WTC11 (cell line): ENCODE measurements around the gene FBXO15. TPM values are rescaled to one million over a fixed set of nuclear protein-coding genes. Genes with fewer than 3 reads are reported as not detected.

Experiments used
- ATAC-seq: fragments of 200-7000 bp; cut with Tn5 transposase; 2 replicates; pipeline ENCODE4 v1.10.0; 2021; ENCODE audit warnings: mild to moderate bottlenecking, moderate library complexity
- CTCF ChIA-PET: fragments of 300-600 bp; sonication (Branson Sonifier 250); formaldehyde crosslinking; loops from one replicate; lab custom pipeline; 2021; ENCODE audit warnings: antibody characterized with exemption; lab: Charles Lee
- POLR2A ChIA-PET: fragments of 350-600 bp; sonication (Branson Sonifier 250); formaldehyde crosslinking; loops from one replicate; lab custom pipeline; 2021; ENCODE audit warnings: antibody characterized with exemption; lab: Charles Lee
- DNase-seq: peaks from one replicate; pipeline ENCODE4 v3.0.0; 2021; ENCODE audit warnings: low spot score
- H3K27ac Mint-ChIP-seq: 2 replicates; pipeline ENCODE4 v1.8.0; 2021; ENCODE audit warnings: mixed read lengths
- H3K27me3 Mint-ChIP-seq: 2 replicates; pipeline ENCODE4 v1.8.0; 2021; ENCODE audit warnings: low read depth, mild to moderate bottlenecking, moderate library complexity, mixed read lengths
- H3K36me3 Mint-ChIP-seq: 2 replicates; pipeline ENCODE4 v1.8.0; 2021; ENCODE audit warnings: mixed read lengths
- H3K4me1 Mint-ChIP-seq: 2 replicates; pipeline ENCODE4 v1.8.0; 2022; ENCODE audit warnings: mixed read lengths
- H3K4me3 Mint-ChIP-seq: 2 replicates; pipeline ENCODE4 v1.8.0; 2021; ENCODE audit warnings: mild to moderate bottlenecking, moderate library complexity, mixed read lengths
- H3K9me3 Mint-ChIP-seq: 2 replicates; pipeline ENCODE4 v1.8.0; 2021; ENCODE audit warnings: mixed read lengths
- CREB1 ChIP-seq: sonication (generic); formaldehyde crosslinking; IDR thresholded peaks from 2 replicates; pipeline ENCODE4 v1.8.0; 2023; ENCODE audit warnings: mild to moderate bottlenecking, missing genetic modification reagents
- EMX1 ChIP-seq: fragments of 250-450 bp; sonication (Bioruptor Pico); IDR thresholded peaks from 2 replicates; pipeline ENCODE4 v1.8.0; 2021; ENCODE audit warnings: mild to moderate bottlenecking
- ESRRA ChIP-seq: sonication (generic); formaldehyde crosslinking; IDR thresholded peaks from 2 replicates; pipeline ENCODE4 v1.8.1; 2022; ENCODE audit warnings: mild to moderate bottlenecking, missing genetic modification reagents, borderline replicate concordance
- HMGXB4 ChIP-seq: sonication (generic); formaldehyde crosslinking; IDR thresholded peaks from 2 replicates; pipeline ENCODE4 v1.8.1; 2023; ENCODE audit warnings: mild to moderate bottlenecking, moderate library complexity, missing genetic modification reagents
- IRF2 ChIP-seq: sonication (generic); formaldehyde crosslinking; IDR thresholded peaks from 2 replicates; pipeline ENCODE4 v1.8.0; 2022; ENCODE audit warnings: low read depth, missing genetic modification reagents, borderline replicate concordance
- JUN ChIP-seq: sonication (generic); formaldehyde crosslinking; IDR thresholded peaks from 2 replicates; pipeline ENCODE4 v1.8.0; 2023; ENCODE audit warnings: mild to moderate bottlenecking, missing genetic modification reagents
- KAT7 ChIP-seq: sonication (generic); formaldehyde crosslinking; IDR thresholded peaks from 2 replicates; pipeline ENCODE4 v1.8.1; 2023; ENCODE audit warnings: missing genetic modification reagents, mild to moderate bottlenecking, borderline replicate concordance
- TCF7 ChIP-seq: sonication (generic); formaldehyde crosslinking; IDR thresholded peaks from 2 replicates; pipeline ENCODE4 v1.8.0; 2022; ENCODE audit warnings: mild to moderate bottlenecking, low read depth, missing genetic modification reagents, moderate library complexity
- ZNF219 ChIP-seq: sonication (generic); formaldehyde crosslinking; IDR thresholded peaks from 2 replicates; pipeline ENCODE4 v1.8.0; 2023; ENCODE audit warnings: missing genetic modification reagents, mild to moderate bottlenecking, borderline replicate concordance
- ZNF532 ChIP-seq: fragments of 250-450 bp; sonication (Bioruptor Pico); IDR thresholded peaks from 2 replicates; pipeline ENCODE4 v1.9.0; 2021; ENCODE audit warnings: mild to moderate bottlenecking, borderline replicate concordance
- ZNF671 ChIP-seq: fragments of 250-450 bp; sonication (Bioruptor Pico); IDR thresholded peaks from 2 replicates; pipeline ENCODE4 v1.8.0; 2021; ENCODE audit warnings: mild to moderate bottlenecking
- total RNA-seq: library from RNA; stranded (reverse); gene quantifications from 3 replicates; pipeline ENCODE4 v1.2.3, GENCODE V29; 2021
- TF ChIP-seq, protein P1 (sequence below): sonication (generic); formaldehyde crosslinking; IDR thresholded peaks from 2 replicates; pipeline ENCODE4 v1.8.1; 2022; ENCODE audit warnings: missing genetic modification reagents, borderline replicate concordance
- TF ChIP-seq, protein P2 (sequence below): fragments of 250-450 bp; sonication (Bioruptor Pico); conservative IDR thresholded peaks from 2 replicates; pipeline ENCODE4 v1.9.0; 2021; ENCODE audit warnings: mild to moderate bottlenecking

Gene FBXO15
- total RNA-seq, 1 experiment from 2014 or later, result 0.96 TPM

DNA sequence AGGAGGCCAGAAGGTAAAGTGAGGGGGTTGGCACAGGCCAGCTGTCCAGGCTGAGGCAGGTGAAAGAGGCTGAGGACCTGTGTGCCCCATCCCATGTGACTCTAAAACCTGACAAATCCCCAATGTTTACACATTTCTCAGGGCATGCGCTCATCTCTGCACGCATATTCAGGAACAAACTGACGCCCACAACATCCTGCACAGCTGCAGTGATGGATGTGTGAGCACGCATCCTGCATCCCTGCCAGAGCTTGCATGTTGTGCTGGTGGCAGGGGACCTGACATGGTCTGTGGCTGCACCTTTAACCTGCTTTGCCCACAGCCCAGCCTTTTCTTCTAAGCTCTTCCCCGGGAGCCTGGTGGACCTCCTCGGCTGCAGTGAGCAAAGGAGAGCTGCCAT, 83.1 kb downstream of the FBXO15 start:
- H3K36me3 Mint-ChIP-seq, result no peaks in the 10 kb centered on the region
- H3K9me3 Mint-ChIP-seq, result no peaks in the 10 kb centered on the region
- no peaks in the 10 kb centered on the region for H3K27me3 Mint-ChIP-seq
- H3K4me1 Mint-ChIP-seq, result peaks cover 8% of the 10 kb centered on the region
- no peak overlapping the region for H3K27ac Mint-ChIP-seq
- ATAC-seq, result no peak
- POLR2A ChIA-PET, result no interaction called here
- CTCF ChIA-PET, result interaction anchor here (2.7 kb wide), 1 partner anchor 18 kb away, joined by 12 read pairs; no protein-coding TSS in a partner anchor
- DNase-seq, result no peak
- TF ChIP-seq EMX1, result no peak
- no peak overlapping the region for H3K4me3 Mint-ChIP-seq

DNA sequence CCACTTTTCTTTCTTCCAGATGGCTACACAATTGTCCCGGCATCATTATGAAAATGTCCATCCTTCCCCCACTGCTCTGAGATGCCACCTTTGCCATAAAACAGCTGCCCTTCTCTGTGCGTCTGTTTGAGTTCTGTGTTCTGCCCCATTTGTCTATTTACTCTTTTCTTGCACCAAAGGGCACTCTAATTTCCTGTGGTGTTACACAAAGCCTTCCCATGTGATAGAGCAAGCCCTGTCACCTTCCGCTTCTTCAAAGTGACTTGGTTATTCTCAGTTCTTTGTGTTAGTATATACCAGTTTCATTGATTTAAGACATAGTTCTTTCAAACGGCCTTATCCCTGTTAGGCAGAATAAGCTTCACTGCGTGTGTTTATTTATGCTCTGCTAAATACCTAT, 84.1 kb downstream of the FBXO15 start:
- Mint-ChIP-seq H3K4me1 (peaks cover 8% of the 10 kb centered on the region), H3K9me3 (no peaks in the 10 kb centered on the region), H3K27me3 (no peaks in the 10 kb centered on the region), H3K27ac (no peak overlapping the region), H3K36me3 (no peaks in the 10 kb centered on the region), H3K4me3 (no peak overlapping the region)
- DNase-seq (no peak), ATAC-seq (no peak)
- ChIA-PET POLR2A (no interaction called here), CTCF (interaction anchor here (1.0 to 2.7 kb wide), 3 partner anchors 19 to 430 kb away, joined by 3 to 12 read pairs (median 3); no protein-coding TSS in a partner anchor)
- TF ChIP-seq CREB1 (CRISPR knock-in tag), result no peak
- no peak for TF ChIP-seq HMGXB4

DNA sequence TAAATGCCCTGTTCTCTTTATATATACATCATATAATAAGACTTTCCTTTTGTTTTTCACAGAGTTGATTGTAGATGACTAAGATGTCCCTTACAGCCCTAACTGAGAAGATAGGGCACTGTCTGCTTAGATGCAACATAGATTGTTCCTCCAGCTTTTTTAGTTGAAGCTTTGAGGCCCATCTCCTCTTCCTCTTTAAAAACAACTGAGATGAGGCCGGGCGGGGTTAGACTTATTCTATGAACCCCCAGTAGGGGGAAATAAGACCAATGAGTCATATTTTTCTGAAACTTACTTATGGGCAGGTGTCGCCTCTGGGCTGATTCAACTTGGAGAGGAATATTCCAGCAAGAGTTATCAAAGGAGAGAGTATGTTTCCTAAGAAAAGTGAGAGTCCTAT, 84.6 kb downstream of the FBXO15 start:
- Mint-ChIP-seq H3K9me3 (peaks cover 1% of the 10 kb centered on the region; the same call in 1 of the 2 replicates), H3K36me3 (no peaks in the 10 kb centered on the region), H3K4me1 (peaks cover 8% of the 10 kb centered on the region), H3K27ac (no peak overlapping the region), H3K4me3 (no peak overlapping the region), H3K27me3 (no peaks in the 10 kb centered on the region)
- ChIA-PET CTCF (interaction anchor here (1.0 to 2.7 kb wide), 3 partner anchors 19 to 430 kb away, joined by 3 to 12 read pairs (median 3); no protein-coding TSS in a partner anchor), POLR2A (no interaction called here)
- TF ChIP-seq KAT7, result no peak
- no peak for TF ChIP-seq TCF7 (CRISPR knock-in tag)
- TF ChIP-seq, protein P1, sequence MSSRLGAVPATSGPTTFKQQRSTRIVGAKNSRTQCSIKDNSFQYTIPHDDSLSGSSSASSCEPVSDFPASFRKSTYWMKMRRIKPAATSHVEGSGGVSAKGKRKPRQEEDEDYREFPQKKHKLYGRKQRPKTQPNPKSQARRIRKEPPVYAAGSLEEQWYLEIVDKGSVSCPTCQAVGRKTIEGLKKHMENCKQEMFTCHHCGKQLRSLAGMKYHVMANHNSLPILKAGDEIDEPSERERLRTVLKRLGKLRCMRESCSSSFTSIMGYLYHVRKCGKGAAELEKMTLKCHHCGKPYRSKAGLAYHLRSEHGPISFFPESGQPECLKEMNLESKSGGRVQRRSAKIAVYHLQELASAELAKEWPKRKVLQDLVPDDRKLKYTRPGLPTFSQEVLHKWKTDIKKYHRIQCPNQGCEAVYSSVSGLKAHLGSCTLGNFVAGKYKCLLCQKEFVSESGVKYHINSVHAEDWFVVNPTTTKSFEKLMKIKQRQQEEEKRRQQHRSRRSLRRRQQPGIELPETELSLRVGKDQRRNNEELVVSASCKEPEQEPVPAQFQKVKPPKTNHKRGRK (CRISPR knock-in tag), result no peak
- TF ChIP-seq ESRRA, result no peak
- TF ChIP-seq, protein P2, sequence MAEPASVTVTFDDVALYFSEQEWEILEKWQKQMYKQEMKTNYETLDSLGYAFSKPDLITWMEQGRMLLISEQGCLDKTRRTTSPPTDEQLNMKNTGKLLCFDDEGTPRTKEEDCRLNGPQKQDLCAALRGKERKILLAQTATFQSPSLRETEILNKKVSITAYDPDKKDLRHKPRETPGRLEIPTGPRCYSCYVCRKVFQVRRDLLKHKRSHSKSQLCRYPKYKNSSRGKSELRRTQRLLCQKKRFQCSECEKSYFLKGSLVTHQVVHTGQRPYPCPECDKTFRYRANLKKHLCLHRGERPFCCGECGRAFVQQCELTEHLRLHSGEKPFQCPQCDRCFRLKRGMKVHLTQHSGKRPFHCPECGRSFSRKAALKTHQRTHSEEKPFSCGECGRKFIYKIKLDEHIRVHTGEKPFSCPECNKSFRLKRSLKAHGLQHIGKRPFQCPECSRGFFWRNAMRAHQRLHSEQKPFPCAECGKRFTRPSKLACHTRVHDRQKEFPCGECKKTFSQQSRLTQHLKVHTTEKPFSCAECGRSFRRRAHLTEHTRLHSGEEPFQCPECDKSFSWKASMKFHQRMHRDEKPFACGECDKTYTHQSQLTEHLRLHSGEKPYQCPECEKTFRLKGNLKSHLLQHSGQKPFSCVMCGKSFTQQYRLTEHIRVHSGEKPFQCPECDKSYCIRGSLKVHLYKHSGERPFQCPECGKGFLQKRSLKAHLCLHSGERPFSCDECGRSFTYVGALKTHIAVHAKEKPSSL, result no peak
- DNase-seq (no peak), ATAC-seq (no peak)

DNA sequence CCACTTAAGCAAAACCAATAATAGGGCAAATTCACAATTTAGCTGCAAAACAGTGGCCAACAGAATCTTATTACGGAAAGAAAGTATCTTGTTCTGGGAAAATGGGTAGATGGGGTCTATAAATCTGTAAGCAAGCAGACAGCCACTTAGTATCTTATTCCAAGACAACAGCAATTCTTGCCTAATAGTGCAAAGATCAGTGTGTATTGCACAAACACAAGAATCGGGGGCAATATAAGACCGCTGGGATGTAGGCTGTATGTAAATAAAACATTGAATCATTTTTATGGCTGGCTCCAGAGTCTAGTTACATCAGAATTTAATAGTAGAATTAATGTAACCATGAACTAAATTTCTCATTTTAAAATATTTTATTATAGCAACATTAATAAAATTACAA, 85.6 kb downstream of the FBXO15 start:
- TF ChIP-seq IRF2 (CRISPR knock-in tag), result no peak
- no peak for TF ChIP-seq ZNF532
- no peak for TF ChIP-seq JUN
- TF ChIP-seq ZNF219 (CRISPR knock-in tag), result no peak
- no peak for TF ChIP-seq ZNF671 (CRISPR knock-in tag)
- TF ChIP-seq TCF7 (CRISPR knock-in tag), result no peak
- Mint-ChIP-seq H3K27me3 (no peaks in the 10 kb centered on the region; the same call in 1 of the 2 replicates), H3K9me3 (peaks cover 11% of the 10 kb centered on the region), H3K36me3 (no peaks in the 10 kb centered on the region), H3K4me3 (no peak overlapping the region), H3K4me1 (peaks cover 8% of the 10 kb centered on the region), H3K27ac (no peak overlapping the region)
- ChIA-PET POLR2A (no interaction called here), CTCF (no interaction called here)
- ATAC-seq (no peak), DNase-seq (no peak)
